Stimulated activated CD8-positive, alpha-beta memory T cell treated with anti-CD3 and anti-CD28 coated beads, Interleukin-4, amount 100 ng/mL, for 24 hours (primary cell): ENCODE measurements around the gene WFDC1.
"Not testable (repeated sequence)": the region's sequence is repeated elsewhere in the genome, so short reads cannot be mapped to it uniquely, and the experiment has no call there.

Experiments
- DNase-seq: peaks from one replicate; pipeline ENCODE4 v3.0.0-alpha.2; 2020; ENCODE audit warnings: low read depth

The WFDC1 gene

GRCh38 chr16:84329016-84329415 is 34.3 kb downstream of the WFDC1 start:
- DNase-seq: no peak

DNA sequence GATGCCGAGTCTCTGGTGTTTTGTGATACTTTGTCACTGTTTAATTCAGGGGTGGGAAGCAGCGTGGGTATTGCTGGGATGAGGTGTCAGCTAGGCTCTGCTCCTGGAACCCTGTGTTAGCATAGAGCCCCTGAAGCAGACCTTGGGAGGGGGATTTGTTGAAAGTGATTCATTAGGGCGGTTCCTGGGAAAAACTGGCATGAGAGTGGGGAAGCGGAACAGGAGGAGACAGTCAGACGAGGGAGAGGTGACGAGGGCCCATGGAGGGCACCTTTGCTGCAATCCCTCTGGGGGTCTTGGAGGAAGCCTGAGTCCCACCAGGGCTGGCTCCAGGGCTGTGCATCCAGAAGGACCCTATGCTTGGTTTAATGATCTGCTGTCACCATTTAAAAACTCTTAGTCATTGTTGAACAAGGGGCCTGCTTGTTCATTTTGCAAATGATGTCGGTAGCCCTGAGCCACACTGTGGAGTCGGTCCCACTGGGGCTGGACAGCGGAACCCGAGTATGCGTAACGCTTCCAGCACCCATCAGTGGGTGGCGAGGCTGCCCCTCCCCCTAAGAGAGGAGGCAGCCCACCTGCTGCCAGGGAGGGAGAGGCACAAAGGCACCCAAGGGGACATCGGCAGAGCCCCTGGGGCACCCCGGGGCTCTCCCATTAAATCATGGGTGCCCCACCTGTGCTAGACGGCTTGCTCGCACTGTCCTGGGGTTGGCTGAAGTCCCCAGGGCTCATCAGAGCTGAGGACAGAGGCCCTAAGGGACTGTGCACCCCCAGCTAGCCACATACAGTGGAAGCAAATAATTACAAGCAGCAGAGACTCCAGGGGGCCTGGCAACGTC is 35.4 kb downstream of the WFDC1 start:
- DNase-seq: no peak

GRCh38 chr16:84330685-84331050 is 36.0 kb downstream of the WFDC1 start:
- no peak for DNase-seq

DNA sequence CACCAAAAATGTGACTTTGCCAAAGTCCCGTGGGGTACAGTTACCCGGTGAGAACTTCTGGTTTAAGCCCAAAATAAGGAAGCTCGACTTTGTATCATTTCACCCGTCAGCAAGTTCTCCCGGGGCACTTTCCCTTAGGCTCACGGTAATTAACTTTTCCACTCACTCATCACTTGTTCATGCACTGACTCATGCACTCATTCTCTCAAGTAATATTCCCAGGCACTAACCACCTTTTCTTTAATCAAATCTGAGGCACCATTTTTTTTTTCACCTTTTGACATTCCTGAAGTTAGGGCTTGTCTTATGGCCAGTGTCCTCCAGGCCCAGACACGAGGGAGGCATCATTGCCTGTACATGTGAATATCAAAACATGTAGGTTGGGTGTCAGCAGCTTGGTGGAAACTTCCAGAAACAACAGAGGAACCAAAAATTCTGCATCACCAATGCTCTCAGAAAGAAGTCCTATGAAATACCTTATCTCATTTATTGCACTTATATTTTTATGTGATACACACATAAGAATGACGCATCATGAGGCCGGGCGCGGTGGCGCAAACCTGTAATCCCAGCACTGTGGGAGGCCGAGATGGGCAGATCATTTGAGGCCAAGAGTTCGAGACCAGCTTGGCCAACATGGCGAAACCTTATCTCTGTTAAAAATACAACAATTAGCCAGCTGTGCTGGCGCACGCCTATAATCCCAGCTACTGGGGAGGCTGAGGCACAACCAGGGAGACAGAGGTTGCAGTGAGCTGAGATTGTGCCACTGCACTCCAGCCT is 37.5 kb downstream of the WFDC1 start:
- DNase-seq: no peak

- DNase-seq: no peak
Measured at GRCh38 chr16:84332975-84333684, 38.5 kb downstream of the WFDC1 start.

DNA sequence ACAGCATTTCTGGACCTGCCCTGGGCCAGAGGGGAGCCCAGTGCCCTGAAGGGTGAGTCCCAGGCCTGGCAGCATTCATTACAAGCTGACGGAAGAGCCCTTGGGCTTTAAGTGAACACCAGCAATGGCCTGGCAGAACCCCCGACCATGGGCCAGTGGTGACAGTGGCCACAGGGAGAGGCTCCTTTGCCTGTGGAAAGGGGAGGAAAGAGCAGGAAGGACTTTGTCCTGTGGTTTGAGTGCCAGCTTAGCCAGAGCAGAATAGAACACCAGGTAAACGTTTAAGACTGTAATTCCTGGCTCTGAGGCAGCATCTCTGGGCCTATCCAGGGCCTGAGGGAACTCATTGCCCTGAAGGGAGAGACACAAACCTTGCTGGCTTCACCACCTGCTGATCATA is 39.4 kb downstream of the WFDC1 start:
- no peak for DNase-seq

DNA sequence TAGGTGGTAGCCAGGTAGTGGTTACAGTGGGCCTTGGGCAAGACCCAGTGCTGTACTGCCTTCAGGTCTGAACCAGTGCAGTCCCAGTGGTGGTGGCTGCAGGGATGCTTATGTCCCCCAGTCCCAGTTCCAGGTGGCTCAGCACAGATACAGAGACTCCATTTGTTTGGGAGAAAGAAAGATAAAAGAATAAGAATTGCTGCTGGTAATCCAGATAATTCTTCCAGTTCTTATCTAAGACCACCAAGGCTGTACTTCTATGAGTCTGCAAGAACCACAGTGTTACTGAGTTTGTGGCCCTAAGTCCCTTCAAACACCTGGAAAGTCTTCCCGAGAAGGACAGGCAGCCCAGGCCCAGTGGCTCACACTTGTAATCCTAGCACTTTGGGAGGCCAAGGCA is 39.8 kb downstream of the WFDC1 start:
- no peak for DNase-seq

DNA sequence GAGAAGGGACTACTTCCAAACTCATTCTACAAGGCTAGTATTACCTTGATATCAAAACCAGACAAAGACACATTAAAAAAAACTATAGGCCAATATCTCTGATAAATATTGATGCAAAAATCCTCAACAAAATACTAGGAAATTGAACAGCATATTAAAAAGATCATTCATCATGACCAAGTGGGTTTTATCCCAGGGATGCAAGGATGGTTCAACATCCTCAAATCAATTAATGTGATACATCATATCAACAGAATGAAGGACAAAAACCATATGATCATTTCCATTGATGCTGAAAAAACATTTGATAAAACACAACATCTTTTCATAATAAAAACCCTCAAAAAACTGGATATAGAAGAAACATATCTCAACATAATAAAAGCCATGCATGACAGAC is 42.6 kb downstream of the WFDC1 start:
- not testable (repeated sequence) for DNase-seq

DNA sequence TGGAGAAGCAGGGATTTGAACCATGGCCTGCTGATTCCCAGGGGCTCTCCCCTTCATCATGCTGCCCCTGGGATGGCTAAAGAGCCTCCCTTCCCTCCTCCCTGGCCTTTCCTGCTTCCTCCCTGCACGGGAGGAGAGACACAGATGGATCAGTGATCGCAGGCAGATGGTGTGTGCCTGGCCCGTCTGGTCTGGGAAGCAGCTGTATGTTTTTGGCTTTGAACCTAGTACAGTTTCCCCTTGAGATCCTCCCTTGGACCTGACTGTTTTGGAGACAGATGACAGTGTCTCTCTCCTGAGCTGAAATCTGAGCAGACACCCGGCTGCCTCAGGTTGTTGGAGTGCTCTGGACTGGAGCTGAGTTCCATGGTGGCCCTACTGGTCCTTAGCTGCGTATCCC is 44.6 kb downstream of the WFDC1 start:
- DNase-seq: no peak

- DNase-seq: no peak
Measured at GRCh38 chr16:84339766-84340165, 45.1 kb downstream of the WFDC1 start.

DNA sequence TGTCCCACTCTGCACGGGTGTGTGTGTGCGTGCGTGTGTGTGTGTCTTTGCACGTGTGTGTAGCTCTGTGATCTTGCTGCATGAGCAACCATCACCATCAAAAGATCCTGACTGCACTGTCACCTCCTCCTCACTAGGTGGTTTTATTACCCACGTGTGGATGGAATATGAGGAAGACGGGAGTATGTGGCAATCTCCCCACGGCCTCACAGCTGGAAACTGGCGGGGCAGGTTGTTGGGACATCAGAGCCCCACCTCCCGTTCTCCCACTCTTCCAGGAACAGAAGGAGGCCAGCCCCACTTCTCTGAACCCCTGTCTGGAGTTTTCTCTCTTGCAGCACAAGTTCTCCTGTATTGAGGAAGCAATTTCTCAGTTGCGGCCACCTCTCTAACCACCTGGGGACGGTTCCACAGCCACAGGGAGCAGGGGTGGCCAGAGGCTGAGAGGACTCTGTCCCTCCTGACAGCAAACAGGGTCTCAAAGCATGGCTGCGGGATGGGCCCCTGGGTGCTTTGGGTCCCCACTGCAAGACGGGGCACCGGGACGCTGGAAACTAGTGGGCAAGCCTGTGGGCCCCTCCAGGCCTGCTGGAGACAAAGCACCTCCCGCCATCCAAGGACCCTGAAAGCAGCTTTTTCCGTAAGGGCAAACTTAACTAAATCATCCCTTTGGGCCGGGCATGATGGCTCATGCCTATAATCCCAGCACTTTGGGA is 45.8 kb downstream of the WFDC1 start:
- no peak for DNase-seq

DNA sequence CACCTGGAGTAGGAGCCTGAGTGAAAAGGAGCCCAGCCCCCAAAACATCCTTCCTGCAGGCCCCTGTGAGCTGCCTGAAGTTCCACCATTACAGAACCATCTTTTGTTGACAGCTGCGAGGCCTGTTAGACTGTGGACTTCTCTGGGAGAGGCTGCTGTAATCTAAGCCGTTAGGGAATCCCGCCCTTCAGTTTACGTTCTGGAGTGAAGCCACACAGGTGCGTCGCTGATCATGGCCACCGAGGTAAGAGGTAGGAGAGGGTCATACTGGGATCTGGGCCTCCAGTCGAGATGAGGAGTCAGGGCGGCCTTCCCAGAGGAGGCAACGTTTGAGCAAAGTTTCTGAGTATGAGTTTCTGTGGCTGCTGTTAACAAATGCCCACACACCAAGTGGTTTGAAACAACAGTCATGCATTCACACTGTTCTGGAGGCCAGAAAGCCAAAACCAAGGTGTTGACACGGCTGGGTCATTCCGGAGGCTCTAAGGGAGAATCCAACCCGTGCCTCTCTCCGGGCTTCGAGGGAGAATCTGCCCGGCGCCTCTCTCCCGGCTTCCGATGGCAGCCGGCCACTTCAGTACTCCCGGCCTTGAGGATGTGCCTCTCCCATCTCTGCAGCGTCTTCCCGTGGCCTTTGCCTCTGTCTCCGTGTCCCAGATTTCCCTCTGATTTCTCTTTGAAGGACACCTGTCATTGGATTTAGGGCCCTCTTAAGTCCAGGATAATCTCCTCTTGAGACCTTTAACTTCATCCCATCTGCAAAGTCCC is 47.0 kb downstream of the WFDC1 start:
- DNase-seq: no peak

- not testable (repeated sequence) for DNase-seq
Measured at GRCh38 chr16:84343800-84344199, 49.1 kb downstream of the WFDC1 start.

DNA sequence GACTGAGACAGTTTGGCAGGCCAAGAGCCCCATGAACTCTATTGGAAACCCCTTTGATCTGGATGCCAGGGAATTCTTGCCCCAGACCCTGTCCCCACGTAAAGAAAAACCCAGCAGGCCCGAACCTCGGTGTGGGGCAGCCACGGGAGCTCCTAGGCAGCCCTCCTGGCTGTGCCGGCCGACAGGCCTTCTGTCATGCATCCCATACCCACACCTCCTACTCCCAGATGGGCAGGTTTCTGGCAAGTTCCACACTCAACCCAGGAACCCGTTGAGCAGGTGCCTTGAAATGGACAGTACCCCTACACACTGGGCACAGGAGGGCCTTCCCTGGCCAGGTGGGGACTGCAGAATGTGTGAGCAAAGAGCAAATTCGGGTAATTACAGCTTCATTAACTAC is 50.1 kb downstream of the WFDC1 start:
- DNase-seq: no peak

DNA sequence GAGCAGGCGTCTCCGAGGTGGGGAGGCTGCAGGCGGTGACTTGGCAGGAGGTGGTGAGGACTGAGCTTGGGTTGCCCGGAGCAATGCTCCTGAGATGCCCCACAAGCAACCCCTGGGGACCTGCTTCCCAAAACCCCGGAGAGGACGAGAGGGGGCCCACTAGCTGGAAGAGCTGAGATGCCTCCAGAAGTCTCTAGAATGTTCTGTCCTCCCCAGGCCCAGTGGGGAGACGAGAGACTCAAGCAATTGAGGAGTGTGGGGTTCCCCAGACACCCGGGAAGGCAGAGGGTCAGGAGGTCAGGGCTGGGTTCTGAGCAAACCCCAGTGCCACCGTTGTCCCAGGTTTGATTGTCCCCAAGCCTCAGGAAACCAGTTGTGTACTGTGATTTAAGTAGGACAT is 52.5 kb downstream of the WFDC1 start:
- DNase-seq: no peak

DNA sequence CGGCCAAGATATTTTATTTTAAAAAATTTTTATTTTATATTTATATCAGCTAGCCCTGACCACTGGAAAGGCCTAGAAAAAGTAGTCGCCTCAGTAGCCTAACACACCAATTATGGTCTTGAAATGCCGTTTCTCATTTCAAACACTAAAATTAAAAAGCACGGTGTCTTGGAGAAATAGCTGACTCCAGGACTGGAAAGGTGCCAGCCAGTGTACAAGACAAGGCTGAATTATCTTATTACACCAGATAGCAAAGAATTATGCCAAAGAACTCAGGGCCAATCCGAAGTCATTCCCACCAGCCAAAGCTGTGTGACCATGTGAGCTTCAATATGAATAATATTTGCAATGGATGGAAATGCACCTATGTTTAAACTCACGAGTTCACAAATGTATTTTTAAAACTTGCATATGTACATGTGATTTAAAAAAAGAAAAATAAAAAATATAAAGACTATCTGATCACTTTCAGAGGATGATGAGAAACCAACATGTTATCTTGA is 53.8 kb downstream of the WFDC1 start:
- no peak for DNase-seq

DNA sequence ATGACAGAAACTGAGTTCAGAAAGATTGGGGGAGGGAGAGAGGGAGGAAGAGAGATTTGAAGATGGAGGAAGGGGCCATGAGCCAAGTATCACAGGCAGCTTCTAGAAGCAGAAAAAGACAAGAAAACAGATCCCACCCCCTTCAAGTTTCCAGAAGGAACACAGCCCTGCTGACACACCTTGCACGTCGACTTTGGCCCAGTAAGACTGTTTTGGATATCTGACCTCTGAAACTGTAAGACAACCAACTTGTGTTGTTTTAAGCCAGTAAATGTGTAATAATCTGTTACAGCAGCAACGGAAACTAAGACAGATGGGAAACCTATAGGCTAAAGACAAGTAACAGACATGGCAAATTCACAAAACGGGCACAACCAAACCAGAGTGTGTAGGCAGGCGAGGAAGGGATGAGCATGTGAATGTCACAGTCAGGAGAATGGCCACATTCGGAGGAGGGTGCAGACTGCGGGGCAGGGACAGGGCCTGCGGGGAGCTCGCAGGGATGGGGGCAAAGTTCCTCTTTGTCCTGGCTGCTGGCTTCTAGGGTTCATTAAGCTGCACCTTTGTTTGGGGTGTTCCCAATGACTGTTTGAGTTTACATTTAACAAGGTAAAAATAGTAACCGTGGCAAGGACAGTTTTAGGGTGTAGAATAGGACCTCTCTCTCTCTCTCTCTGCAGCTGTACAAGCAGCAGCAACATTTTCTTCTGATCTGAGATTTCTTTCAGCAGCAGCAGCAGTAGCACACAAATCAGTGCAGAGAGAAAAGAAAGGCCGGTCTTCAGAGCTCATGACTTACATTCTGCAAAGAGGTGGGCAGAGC is 55.4 kb downstream of the WFDC1 start:
- no peak for DNase-seq

DNA sequence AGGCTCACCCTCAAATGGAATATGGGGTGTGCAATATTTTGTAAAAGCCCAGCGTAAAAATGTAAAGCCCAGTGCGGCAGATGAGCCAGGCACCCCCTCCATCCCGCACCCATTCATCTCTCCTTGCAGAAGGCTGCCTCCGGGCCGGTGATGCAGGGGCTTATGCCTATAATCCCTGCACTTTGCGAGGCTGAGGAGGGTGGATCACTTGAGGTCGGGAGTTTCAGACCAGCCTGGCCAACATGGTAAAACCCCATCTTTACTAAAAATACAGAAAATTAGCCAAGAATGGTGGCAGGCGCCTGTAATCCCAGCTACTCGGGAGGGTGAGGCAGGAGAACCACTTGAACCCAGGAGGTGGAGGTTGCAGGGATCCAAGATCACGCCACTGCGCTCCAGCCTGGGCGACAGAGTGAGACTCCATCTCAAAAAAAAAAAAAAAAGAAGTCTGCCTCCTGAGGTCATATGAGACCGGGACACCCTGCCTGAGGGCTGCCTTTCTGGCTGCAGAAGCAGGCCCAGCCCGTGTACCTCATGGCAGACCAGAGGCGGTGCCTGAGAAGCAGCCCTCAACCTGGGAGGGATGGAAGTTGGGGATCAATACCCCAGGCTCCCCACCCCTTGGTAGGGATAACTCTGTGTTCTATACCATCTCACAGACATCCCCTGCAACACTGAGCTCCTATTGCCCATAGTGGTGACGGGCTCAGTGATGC is 56.2 kb downstream of the WFDC1 start:
- no peak for DNase-seq

GRCh38 chr16:84351630-84352029 is 57.0 kb downstream of the WFDC1 start:
- no peak for DNase-seq

- no peak for DNase-seq
Measured at GRCh38 chr16:84354306-84354705, 59.6 kb downstream of the WFDC1 start.
